NOMO-1 treated with DMSO at 0.1 percent for 48 hours (cell line): ENCODE data around the gene SLC2A10.
A peak's percentile ranks its signal among the peaks of the same experiment; 100 is the strongest.

ENCODE experiments used
- DNase-seq: peaks from one replicate; lab custom pipeline; 2025; ENCODE audit not compliant: unreplicated experiment; lab: John Stamatoyannopoulos, UW

SLC2A10 gene

GRCh38 chr20:46725186-46726165 is 16.0 kb downstream of the SLC2A10 start:
- DNase-seq = no peak

- no peak for DNase-seq
Measured at GRCh38 chr20:46731770-46732169, 22.3 kb downstream of the SLC2A10 start.

- no peak for DNase-seq
Measured at GRCh38 chr20:46735436-46735835, 26.0 kb downstream of the SLC2A10 start.

GRCh38 chr20:46739431-46740213 is 30.2 kb downstream of the SLC2A10 start:
- no peak for DNase-seq

- DNase-seq = no peak
Measured at GRCh38 chr20:46740214-46740609, 30.8 kb downstream of the SLC2A10 start.

- DNase-seq = no peak
Measured at GRCh38 chr20:46741924-46742668, 32.6 kb downstream of the SLC2A10 start.

GRCh38 chr20:46742669-46743045 is 33.2 kb downstream of the SLC2A10 start:
- no peak for DNase-seq

- DNase-seq = no peak
Measured at GRCh38 chr20:46743088-46743487, 33.6 kb downstream of the SLC2A10 start.

GRCh38 chr20:46746956-46747526 is 37.6 kb downstream of the SLC2A10 start:
- no peak for DNase-seq

GRCh38 chr20:46749147-46749546 is 39.7 kb downstream of the SLC2A10 start:
- DNase-seq = no peak

GRCh38 chr20:46751856-46752255 is 42.4 kb downstream of the SLC2A10 start:
- no peak for DNase-seq

GRCh38 chr20:46752728-46753127 is 43.3 kb downstream of the SLC2A10 start:
- peak; percentile 56 for DNase-seq

GRCh38 chr20:46755483-46756413 is 46.3 kb downstream of the SLC2A10 start:
- no peak for DNase-seq

GRCh38 chr20:46756419-46756818 is 47.0 kb downstream of the SLC2A10 start:
- no peak for DNase-seq

- no peak for DNase-seq
Measured at GRCh38 chr20:46757135-46757534, 47.7 kb downstream of the SLC2A10 start.

GRCh38 chr20:46757754-46758678 is 48.6 kb downstream of the SLC2A10 start:
- DNase-seq = peak; percentile 59

GRCh38 chr20:46758929-46759669 is 49.6 kb downstream of the SLC2A10 start:
- no peak for DNase-seq

GRCh38 chr20:46761566-46761965 is 52.1 kb downstream of the SLC2A10 start:
- no peak for DNase-seq
